Measurements from ENCODE around the gene ARHGAP44.

- TF ChIP-seq EZH2 (IDR thresholded peaks at IDR 0.05; ENCODE audit: low read length, unreplicated experiment): no peak
- TF ChIP-seq CTCF (conservative IDR thresholded peaks at IDR 0.05; ENCODE audit: low read depth, low read length): no peak
- TF ChIP-seq EZH2phosphoT487 (IDR thresholded peaks at IDR 0.05; ENCODE audit: borderline replicate concordance, low read length): no peak
Measured at GRCh38 chr17:13025687-13026086, 236.4 kb downstream of the ARHGAP44 start.
